MCF 10A (cell line): ENCODE data around the gene KAT6B. TPM values are rescaled to one million over a fixed set of nuclear protein-coding genes. Genes with fewer than 3 reads are reported as not detected.

Experiments used
- BruUV-seq: library from RNA; stranded (reverse); fragments of 400-500 nt; replicated peaks from 2 replicates; lab custom pipeline; 2021; lab: Mats Ljungman, UMichigan
- CTCF ChIA-PET: fragments of 300-600 bp; sonication (Branson Sonifier 250); formaldehyde crosslinking; extraction: SDS; loops from one replicate; lab custom pipeline; 2021; ENCODE audit warnings: antibody characterized with exemption, inconsistent platforms; lab: Yijun Ruan, JAX
- POLR2A ChIA-PET: fragments of 300-600, 350-650 bp; sonication (Branson Sonifier 250); formaldehyde crosslinking; extraction: SDS; loops from one replicate; lab custom pipeline; 2020; ENCODE audit warnings: antibody characterized with exemption, inconsistent platforms; lab: Yijun Ruan, JAX
- DNase-seq: peaks from one replicate; pipeline ENCODE4 v3.0.0-alpha.2; 2018; ENCODE audit not compliant: unreplicated experiment
- H3K27ac Mint-ChIP-seq: one replicate; pipeline ENCODE4 v1.8.0; 2022; ENCODE audit warnings: mild to moderate bottlenecking, low read depth, mixed read lengths; ENCODE audit not compliant: unreplicated experiment
- H3K27me3 Mint-ChIP-seq: one replicate; pipeline ENCODE4 v1.8.0; 2022; ENCODE audit warnings: mixed read lengths; ENCODE audit not compliant: insufficient read depth, unreplicated experiment
- H3K36me3 Mint-ChIP-seq: one replicate; pipeline ENCODE4 v1.8.0; 2022; ENCODE audit warnings: mild to moderate bottlenecking, moderate library complexity, mixed read lengths; ENCODE audit not compliant: insufficient read depth, unreplicated experiment
- H3K4me1 Mint-ChIP-seq: one replicate; pipeline ENCODE4 v1.8.0; 2022; ENCODE audit warnings: mixed read lengths; ENCODE audit not compliant: insufficient read depth, unreplicated experiment
- H3K4me3 Mint-ChIP-seq: one replicate; pipeline ENCODE4 v1.8.0; 2022; ENCODE audit warnings: mild to moderate bottlenecking, moderate library complexity, mixed read lengths; ENCODE audit not compliant: unreplicated experiment
- H3K9me3 Mint-ChIP-seq: one replicate; pipeline ENCODE4 v1.8.0; 2022; ENCODE audit warnings: mixed read lengths; ENCODE audit not compliant: unreplicated experiment
- CTCF ChIP-seq: fragments of 200-600 bp; IDR thresholded peaks from one replicate; pipeline ENCODE4 v1.8.0; 2022; ENCODE audit warnings: antibody characterized with exemption, mild to moderate bottlenecking; ENCODE audit not compliant: unreplicated experiment
- intact Hi-C: fragments of 100-400 bp; cut with micrococcal nuclease; formaldehyde crosslinking; loops from 2 replicates; pipeline ENCODE4 v1.14.1; 2022
- total RNA-seq: library from RNA; stranded (reverse); gene quantifications from 2 replicates; pipeline ENCODE4 v1.2.3, GENCODE V29; 2022

The KAT6B gene
- total RNA-seq, 1 experiment from 2014 or later: 18.3 TPM

DNA sequence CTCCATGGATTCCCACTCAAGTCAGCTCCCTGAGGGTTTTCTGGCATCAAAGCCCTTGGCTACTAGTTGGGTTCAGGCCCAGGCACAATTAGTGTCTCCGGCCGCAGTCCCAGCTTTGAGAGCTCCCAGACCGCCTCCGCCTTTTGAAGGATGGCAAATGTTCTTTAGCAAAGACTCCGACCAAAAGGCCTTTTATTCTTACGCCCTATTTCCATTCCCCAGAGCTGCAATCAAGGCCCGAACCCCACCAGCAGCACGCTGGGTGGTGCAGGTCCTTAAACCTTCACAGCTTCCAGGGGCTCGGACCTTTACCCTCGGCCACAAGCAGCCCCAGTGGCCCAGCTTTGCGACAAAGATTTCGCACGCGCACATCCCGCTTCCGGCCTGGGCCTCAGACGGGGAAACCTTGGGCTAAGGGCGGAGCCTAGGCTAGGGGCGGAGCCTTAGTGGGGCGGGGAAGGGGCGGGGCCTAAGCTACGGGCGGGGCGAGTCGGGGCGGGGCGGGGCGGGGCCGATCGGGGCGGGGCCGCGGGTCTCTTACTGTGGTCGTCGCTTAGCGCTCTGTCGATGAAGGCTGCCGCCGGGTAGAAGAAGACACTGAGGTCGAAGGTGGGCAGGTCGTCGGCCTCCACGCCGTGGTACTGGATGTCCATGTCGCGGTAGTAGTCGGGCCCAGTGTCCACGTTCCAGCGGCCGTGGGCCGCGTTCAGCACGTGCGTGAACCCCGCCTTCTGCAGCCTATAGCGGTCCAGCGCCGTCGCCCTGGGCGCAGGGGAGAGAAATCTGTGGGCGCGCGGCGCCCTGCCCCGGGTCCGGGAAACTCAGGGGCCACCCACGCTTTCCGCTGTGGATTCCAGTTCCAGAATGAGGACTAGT is 217.1 kb downstream of the KAT6B start:
- Mint-ChIP-seq H3K27me3 (no peaks in the 10 kb centered on the region), H3K36me3 (no peaks in the 10 kb centered on the region), H3K4me3 (no peak overlapping the region), H3K27ac (no peak overlapping the region), H3K4me1 (no peaks in the 10 kb centered on the region), H3K9me3 (no peaks in the 10 kb centered on the region)
- BruUV-seq: no TSS peak
- no peak for DNase-seq
- POLR2A ChIA-PET: no interaction called here
- no peak for TF ChIP-seq CTCF
- intact Hi-C loops: no loop called here
- CTCF ChIA-PET: no interaction called here

- intact Hi-C loops: no loop called here
- Mint-ChIP-seq H3K27me3 (no peaks in the 10 kb centered on the region), H3K9me3 (no peaks in the 10 kb centered on the region), H3K4me1 (no peaks in the 10 kb centered on the region), H3K36me3 (no peaks in the 10 kb centered on the region), H3K4me3 (no peak overlapping the region), H3K27ac (no peak overlapping the region)
- DNase-seq: no peak
- CTCF ChIA-PET: no interaction called here
- TF ChIP-seq CTCF: no peak
- BruUV-seq: no TSS peak
- POLR2A ChIA-PET: no interaction called here
Observed at GRCh38 chr10:75048669-75049098, 222.3 kb downstream of the KAT6B start.

DNA sequence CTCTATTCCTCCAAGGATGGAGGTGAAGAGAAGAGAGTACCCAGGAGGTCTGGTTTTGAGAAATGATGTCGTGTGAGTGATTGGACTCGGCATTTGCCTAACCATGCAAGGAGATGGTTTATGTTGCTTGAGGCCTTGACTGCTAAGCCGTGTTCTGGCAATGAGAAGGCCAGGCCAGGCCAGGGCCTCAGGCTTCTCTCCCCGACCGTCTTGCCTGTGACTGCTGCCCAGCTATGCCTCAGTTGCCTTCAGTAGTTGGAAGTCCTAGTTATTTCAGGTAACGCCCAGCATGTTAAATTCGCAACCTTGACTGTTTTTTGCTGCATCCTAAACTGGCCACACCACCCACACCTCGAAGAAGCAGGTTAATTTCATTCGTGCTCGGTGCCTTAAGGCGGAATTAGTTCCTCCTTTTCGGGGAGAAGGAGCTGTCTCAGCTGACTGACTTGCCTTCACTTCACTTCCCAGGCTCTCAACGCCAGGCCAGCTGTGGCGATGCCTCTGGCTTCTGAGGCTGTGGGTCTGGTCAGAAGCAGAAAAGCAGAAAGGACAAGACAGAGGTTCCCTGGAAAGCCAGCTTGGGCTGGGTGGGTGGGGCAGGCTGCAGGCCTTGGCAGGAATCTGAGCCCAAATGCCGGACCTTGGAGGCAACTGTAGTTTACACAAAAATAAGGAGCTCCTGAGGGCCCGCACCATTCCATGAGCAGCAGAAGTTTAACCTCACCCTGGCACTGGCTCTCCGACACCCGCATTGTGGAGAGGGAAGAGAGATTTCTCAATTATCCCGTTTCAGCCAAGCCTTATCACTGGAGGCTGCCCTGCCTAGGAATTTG is 223.1 kb downstream of the KAT6B start:
- H3K4me3 Mint-ChIP-seq: no peak overlapping the region
- H3K9me3 Mint-ChIP-seq: no peaks in the 10 kb centered on the region
- ChIA-PET POLR2A (no interaction called here), CTCF (interaction anchor here (0.6 kb wide), 1 partner anchor 489 kb away, joined by 4 read pairs; no protein-coding TSS in a partner anchor)
- no peak for TF ChIP-seq CTCF
- BruUV-seq: no TSS peak
- no peaks in the 10 kb centered on the region for H3K27me3 Mint-ChIP-seq
- no peak overlapping the region for H3K27ac Mint-ChIP-seq
- no peaks in the 10 kb centered on the region for H3K36me3 Mint-ChIP-seq
- DNase-seq: no peak
- intact Hi-C loops: no loop called here
- H3K4me1 Mint-ChIP-seq: no peaks in the 10 kb centered on the region
